A673 (cell line): ENCODE data around the gene UXT.

ENCODE experiments used
- EZH2 ChIP-seq: fragments of 200-600 bp; sonication (generic); IDR thresholded peaks from 2 replicates; pipeline ENCODE4 v1.6.1; 2017; ENCODE audit warnings: borderline replicate concordance, low read depth, mild to moderate bottlenecking, mixed read lengths, antibody characterized with exemption, low read length; ENCODE audit not compliant: poor library complexity, severe bottlenecking
- TF ChIP-seq, protein P1 (sequence below): fragments of 300-800, 200-600 bp; sonication (generic); conservative IDR thresholded peaks from 2 replicates; pipeline ENCODE4 v1.5.1; 2017; ENCODE audit warnings: low read depth, mild to moderate bottlenecking, antibody characterized with exemption, low read length, moderate library complexity, mixed read lengths

DNA sequence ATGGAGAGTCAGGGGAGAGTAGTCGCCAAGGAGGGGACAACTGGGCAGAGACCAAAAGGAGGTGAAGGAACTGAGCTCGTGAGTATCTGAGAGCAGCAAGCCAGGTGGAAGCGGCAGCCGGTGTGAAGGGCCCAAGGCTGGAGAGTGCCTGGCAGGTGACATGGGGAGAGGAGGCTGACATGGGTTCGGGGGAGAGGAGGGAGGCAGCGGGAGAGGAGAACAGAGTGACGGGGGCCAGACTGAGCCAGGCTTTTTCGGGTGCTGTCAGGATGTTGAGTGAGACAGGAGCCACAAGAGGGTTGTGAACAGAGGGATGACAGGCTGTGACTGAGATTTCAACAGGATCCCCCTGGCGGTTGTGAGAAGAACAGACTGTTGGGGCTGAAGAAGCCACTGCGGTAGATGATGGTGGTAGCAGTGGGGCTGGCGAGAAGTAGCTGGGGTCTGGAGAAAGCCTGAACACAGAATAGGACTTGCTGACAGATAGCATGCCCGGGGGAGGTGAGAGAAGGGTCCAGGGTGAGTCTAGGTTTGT, 14.4 kb downstream of the UXT start:
- TF ChIP-seq, protein P1, sequence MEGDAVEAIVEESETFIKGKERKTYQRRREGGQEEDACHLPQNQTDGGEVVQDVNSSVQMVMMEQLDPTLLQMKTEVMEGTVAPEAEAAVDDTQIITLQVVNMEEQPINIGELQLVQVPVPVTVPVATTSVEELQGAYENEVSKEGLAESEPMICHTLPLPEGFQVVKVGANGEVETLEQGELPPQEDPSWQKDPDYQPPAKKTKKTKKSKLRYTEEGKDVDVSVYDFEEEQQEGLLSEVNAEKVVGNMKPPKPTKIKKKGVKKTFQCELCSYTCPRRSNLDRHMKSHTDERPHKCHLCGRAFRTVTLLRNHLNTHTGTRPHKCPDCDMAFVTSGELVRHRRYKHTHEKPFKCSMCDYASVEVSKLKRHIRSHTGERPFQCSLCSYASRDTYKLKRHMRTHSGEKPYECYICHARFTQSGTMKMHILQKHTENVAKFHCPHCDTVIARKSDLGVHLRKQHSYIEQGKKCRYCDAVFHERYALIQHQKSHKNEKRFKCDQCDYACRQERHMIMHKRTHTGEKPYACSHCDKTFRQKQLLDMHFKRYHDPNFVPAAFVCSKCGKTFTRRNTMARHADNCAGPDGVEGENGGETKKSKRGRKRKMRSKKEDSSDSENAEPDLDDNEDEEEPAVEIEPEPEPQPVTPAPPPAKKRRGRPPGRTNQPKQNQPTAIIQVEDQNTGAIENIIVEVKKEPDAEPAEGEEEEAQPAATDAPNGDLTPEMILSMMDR: peak; percentile 58
- no peak for TF ChIP-seq EZH2
